ENCODE measurements around the gene EMC8.
A peak's percentile ranks its signal among the peaks of the same experiment; 100 is the strongest.

DNA sequence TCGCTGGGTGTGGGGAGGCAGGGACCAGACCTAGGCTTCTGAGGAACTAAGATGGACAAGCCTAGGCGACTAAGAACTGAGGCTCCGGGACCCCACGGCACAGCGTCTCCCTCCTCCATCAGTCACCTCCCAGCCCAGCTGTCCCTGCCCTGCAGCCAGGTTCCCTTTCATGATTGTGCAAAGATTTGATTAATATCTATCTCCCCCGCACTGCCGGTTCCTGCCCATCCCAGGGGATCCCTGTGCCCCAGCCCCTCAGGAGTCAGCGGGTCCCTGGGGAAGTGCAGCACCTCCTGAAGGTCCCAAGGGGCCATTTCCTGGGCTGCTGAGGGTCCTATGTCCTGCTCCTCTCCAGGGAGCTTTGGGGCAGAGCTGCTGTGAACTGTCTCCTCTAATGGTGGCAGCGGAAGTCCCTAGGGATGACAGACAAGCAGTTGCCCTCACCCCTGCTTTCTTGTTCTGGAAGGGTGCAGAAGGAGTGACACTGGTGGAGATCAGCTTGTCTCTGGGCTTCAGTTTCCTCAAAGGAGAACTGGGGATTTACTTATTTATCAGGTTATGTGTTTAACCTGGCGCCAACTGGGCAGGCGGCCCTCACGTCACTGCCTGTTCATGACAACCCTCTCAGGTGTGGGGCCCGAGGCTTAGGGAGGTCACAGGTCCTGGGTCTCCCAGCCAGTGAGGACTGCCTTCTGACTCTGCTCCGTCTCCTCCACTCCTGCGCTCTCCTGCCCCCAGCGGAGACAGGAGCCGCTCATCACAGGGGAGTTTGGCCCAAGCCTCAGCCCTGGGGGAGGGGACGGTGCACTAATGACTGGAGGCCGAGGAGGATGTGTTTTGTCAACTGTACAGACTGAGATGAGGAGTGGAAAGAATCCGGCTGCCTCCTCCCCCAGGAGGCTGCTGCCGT is 46.6 kb downstream of the EMC8 start:
- TF ChIP-seq, protein P1, sequence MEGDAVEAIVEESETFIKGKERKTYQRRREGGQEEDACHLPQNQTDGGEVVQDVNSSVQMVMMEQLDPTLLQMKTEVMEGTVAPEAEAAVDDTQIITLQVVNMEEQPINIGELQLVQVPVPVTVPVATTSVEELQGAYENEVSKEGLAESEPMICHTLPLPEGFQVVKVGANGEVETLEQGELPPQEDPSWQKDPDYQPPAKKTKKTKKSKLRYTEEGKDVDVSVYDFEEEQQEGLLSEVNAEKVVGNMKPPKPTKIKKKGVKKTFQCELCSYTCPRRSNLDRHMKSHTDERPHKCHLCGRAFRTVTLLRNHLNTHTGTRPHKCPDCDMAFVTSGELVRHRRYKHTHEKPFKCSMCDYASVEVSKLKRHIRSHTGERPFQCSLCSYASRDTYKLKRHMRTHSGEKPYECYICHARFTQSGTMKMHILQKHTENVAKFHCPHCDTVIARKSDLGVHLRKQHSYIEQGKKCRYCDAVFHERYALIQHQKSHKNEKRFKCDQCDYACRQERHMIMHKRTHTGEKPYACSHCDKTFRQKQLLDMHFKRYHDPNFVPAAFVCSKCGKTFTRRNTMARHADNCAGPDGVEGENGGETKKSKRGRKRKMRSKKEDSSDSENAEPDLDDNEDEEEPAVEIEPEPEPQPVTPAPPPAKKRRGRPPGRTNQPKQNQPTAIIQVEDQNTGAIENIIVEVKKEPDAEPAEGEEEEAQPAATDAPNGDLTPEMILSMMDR (IDR thresholded peaks at IDR 0.05): peak in 1 of 4 experiments; percentile 25
- no peak for TF ChIP-seq POLR2A (IDR thresholded peaks at IDR 0.05)

Measured in uterus (tissue), 2 donors.